H9 (cell line): ENCODE measurements around the gene MRPS6. TPM values are rescaled to one million over a fixed set of nuclear protein-coding genes. Genes with fewer than 3 reads are reported as not detected.

Experiments used
- DNase-seq: peaks from one replicate; pipeline ENCODE4 v3.0.0-alpha.2; 2017
- H2AFZ ChIP-seq: one replicate; pipeline ENCODE4 v1.6.1; 2013; ENCODE audit warnings: mild to moderate bottlenecking, low read length, control low read depth, moderate library complexity
- H2AK5ac ChIP-seq: 2 replicates; pipeline ENCODE4 v1.6.1; 2013; ENCODE audit warnings: low read length, control low read depth, mixed read lengths; ENCODE audit not compliant: insufficient read length
- H2BK120ac ChIP-seq: one replicate; pipeline ENCODE4 v1.6.1; 2013; ENCODE audit warnings: low read depth, mild to moderate bottlenecking, low read length, control low read depth, inconsistent platforms; ENCODE audit not compliant: poor library complexity, severe bottlenecking
- H2BK12ac ChIP-seq: 2 replicates; pipeline ENCODE4 v1.6.1; 2013; ENCODE audit warnings: low read length, control low read depth, mixed read lengths, low read depth; ENCODE audit not compliant: insufficient read length
- H2BK15ac ChIP-seq: 2 replicates; pipeline ENCODE4 v1.6.1; 2013; ENCODE audit warnings: low read depth, low read length, control low read depth
- H2BK20ac ChIP-seq: one replicate; pipeline ENCODE4 v1.6.1; 2013; ENCODE audit warnings: low read depth, mild to moderate bottlenecking, low read length, control low read depth, inconsistent platforms; ENCODE audit not compliant: poor library complexity, severe bottlenecking
- H2BK5ac ChIP-seq: 2 replicates; pipeline ENCODE4 v1.6.1; 2013; ENCODE audit warnings: low read length, control low read depth, mixed read lengths; ENCODE audit not compliant: insufficient read length
- H3K14ac ChIP-seq: 2 replicates; pipeline ENCODE4 v1.6.1; 2013; ENCODE audit warnings: low read length, control low read depth; ENCODE audit not compliant: insufficient read depth
- H3K18ac ChIP-seq: 2 replicates; pipeline ENCODE4 v1.6.1; 2013; ENCODE audit warnings: low read depth, mild to moderate bottlenecking, mixed read lengths, low read length, control low read depth; ENCODE audit not compliant: insufficient read length
- H3K23ac ChIP-seq: 2 replicates; pipeline ENCODE4 v1.6.1; 2013; ENCODE audit warnings: low read length, control low read depth, mixed read lengths, low read depth; ENCODE audit not compliant: insufficient read length
- H3K23me2 ChIP-seq: 2 replicates; pipeline ENCODE4 v1.6.1; 2013; ENCODE audit warnings: low read depth, mild to moderate bottlenecking, mixed read lengths, low read length, control low read depth; ENCODE audit not compliant: insufficient read length, poor library complexity, severe bottlenecking
- H3K27ac ChIP-seq: 2 replicates; pipeline ENCODE4 v1.5.1; 2013; ENCODE audit warnings: low read length, control low read depth, mixed read lengths, low read depth; ENCODE audit not compliant: insufficient read length
- H3K27me3 ChIP-seq: 2 replicates; pipeline ENCODE4 v1.6.1; 2013; ENCODE audit warnings: low read length, control low read depth, inconsistent platforms; ENCODE audit not compliant: insufficient read depth
- H3K4ac ChIP-seq: 2 replicates; pipeline ENCODE4 v1.6.1; 2013; ENCODE audit warnings: low read depth, mild to moderate bottlenecking, control low read depth, inconsistent platforms, low read length, moderate library complexity
- H3K4me1 ChIP-seq: 2 replicates; pipeline ENCODE4 v1.6.1; 2013; ENCODE audit warnings: low read length, control low read depth, inconsistent platforms; ENCODE audit not compliant: insufficient read depth
- H3K4me2 ChIP-seq: 2 replicates; pipeline ENCODE4 v1.6.1; 2013; ENCODE audit warnings: low read length, control low read depth, mixed read lengths; ENCODE audit not compliant: insufficient read length, insufficient read depth
- H3K56ac ChIP-seq: 2 replicates; pipeline ENCODE4 v1.6.1; 2013; ENCODE audit warnings: low read depth, mild to moderate bottlenecking, mixed read lengths, low read length, control low read depth; ENCODE audit not compliant: insufficient read length
- H3K79me1 ChIP-seq: 2 replicates; pipeline ENCODE4 v1.6.1; 2013; ENCODE audit warnings: low read depth, mild to moderate bottlenecking, moderate library complexity, low read length, control low read depth, inconsistent platforms; ENCODE audit not compliant: insufficient read depth, poor library complexity, severe bottlenecking
- H3K79me2 ChIP-seq: 2 replicates; pipeline ENCODE4 v1.6.1; 2013; ENCODE audit warnings: low read length, control low read depth, inconsistent platforms; ENCODE audit not compliant: insufficient read depth
- H3K9ac ChIP-seq: 2 replicates; pipeline ENCODE4 v1.6.1; 2013; ENCODE audit warnings: low read length, control low read depth, mixed read lengths; ENCODE audit not compliant: insufficient read length; ENCODE audit errors: extremely low read depth
- H3K9me3 ChIP-seq: one replicate; pipeline ENCODE4 v1.6.1; 2013; ENCODE audit warnings: low read depth, low read length, inconsistent platforms; ENCODE audit not compliant: control insufficient read depth
- H3T11ph ChIP-seq: one replicate; pipeline ENCODE4 v1.6.1; 2013; ENCODE audit warnings: mild to moderate bottlenecking, low read length, control low read depth, inconsistent platforms
- H4K20me1 ChIP-seq: one replicate; pipeline ENCODE4 v1.6.1; 2013; ENCODE audit not compliant: control insufficient read depth, insufficient read length, insufficient read depth
- H4K5ac ChIP-seq: 2 replicates; pipeline ENCODE4 v1.6.1; 2013; ENCODE audit warnings: low read depth, mild to moderate bottlenecking, mixed read lengths, low read length, control low read depth; ENCODE audit not compliant: insufficient read length
- H4K8ac ChIP-seq: replicated peaks from 2 replicates; pipeline ENCODE4 v1.6.1; 2013; ENCODE audit warnings: low read length, control low read depth, mixed read lengths, low read depth; ENCODE audit not compliant: insufficient read length
- H4K91ac ChIP-seq: 2 replicates; pipeline ENCODE4 v1.6.1; 2013; ENCODE audit warnings: low read depth, mild to moderate bottlenecking, moderate library complexity, mixed read lengths, low read length, control low read depth; ENCODE audit not compliant: insufficient read length
- H3K27ac Mint-ChIP-seq, 3 experiments: 2 replicates in 2 of 3; 3 replicates in 1 of 3; pipeline ENCODE4 v1.8.0; 2020 to 2021; ENCODE audit warnings: mixed read lengths in 3 of 3, mild to moderate bottlenecking in 1 of 3, moderate library complexity in 1 of 3
- H3K27me3 Mint-ChIP-seq: 2 replicates; pipeline ENCODE4 v1.8.0; 2021; ENCODE audit warnings: low read depth, mild to moderate bottlenecking, moderate library complexity, mixed read lengths
- H3K36me3 Mint-ChIP-seq, 3 experiments: 2 replicates in 2 of 3; 3 replicates in 1 of 3; pipeline ENCODE4 v1.8.0; 2020 to 2021; ENCODE audit warnings: low read depth in 3 of 3, mixed read lengths in 3 of 3; ENCODE audit not compliant: insufficient read depth in 1 of 3
- H3K4me1 Mint-ChIP-seq, 2 experiments: 2 replicates each; pipeline ENCODE4 v1.8.0; 2020; ENCODE audit warnings: mixed read lengths in 2 of 2
- H3K4me3 Mint-ChIP-seq, 2 experiments: 2 replicates in 1 of 2; 3 replicates in 1 of 2; pipeline ENCODE4 v1.8.0; 2020 to 2021; ENCODE audit warnings: mild to moderate bottlenecking in 2 of 2, mixed read lengths in 2 of 2, moderate library complexity in 1 of 2
- H3K9me3 Mint-ChIP-seq, 2 experiments: 2 replicates in 1 of 2; 3 replicates in 1 of 2; pipeline ENCODE4 v1.8.0; 2020; ENCODE audit warnings: mild to moderate bottlenecking in 2 of 2, mixed read lengths in 2 of 2, moderate library complexity in 1 of 2
- CTCF ChIP-seq: fragments of 200-600 bp; sonication (generic); conservative IDR thresholded peaks from 3 replicates; pipeline ENCODE4 v1.8.0; 2021; ENCODE audit warnings: antibody characterized with exemption, mild to moderate bottlenecking
- WGBS: extraction: QIAGEN DNeasy Blood & Tissue Kit; methylation state at CpG from one replicate; pipeline ENCODE4 v1.1.7; 2013; ENCODE audit warnings: missing lambda C conversion rate, low lambda C conversion rate, mixed read lengths; ENCODE audit not compliant: insufficient read length; ENCODE audit errors: extremely low coverage; 5-methylcytosine and 5-hydroxymethylcytosine counted together
- total RNA-seq: library from RNA; stranded (reverse); gene quantifications from 2 replicates; pipeline ENCODE4 v1.2.1, GENCODE V29; 2021

The MRPS6 gene
- total RNA-seq, 1 experiment from 2014 or later: 83.2 TPM

GRCh38 chr21:34061983-34062382, 11.4 kb upstream of the MRPS6 start:
- no CpG with 5 or more reads among the region's 3 CpGs for WGBS
- Histone ChIP-seq H3K79me1 (no peaks in the 10 kb centered on the region), H4K8ac (no peak overlapping the region), H3K27me3 (no peaks in the 10 kb centered on the region), H3K4me1 (no peaks in the 10 kb centered on the region), H2BK20ac (no peak overlapping the region), H2BK15ac (no peak overlapping the region), H3K23ac (no peak overlapping the region), H3K79me2 (no peaks in the 10 kb centered on the region), H3K4ac (no peak overlapping the region), H4K91ac (no peak overlapping the region), H3K56ac (no peak overlapping the region), H3K14ac (no peak overlapping the region), H3K18ac (no peak overlapping the region), H3K23me2 (no peaks in the 10 kb centered on the region), H3K27ac (no peak overlapping the region), H3K4me2 (no peak overlapping the region), H4K20me1 (no peaks in the 10 kb centered on the region), H2BK12ac (no peak overlapping the region), H4K5ac (no peak overlapping the region), H2AFZ (no peak overlapping the region), H3K9ac (no peak overlapping the region), H2BK5ac (no peak overlapping the region), H2AK5ac (no peak overlapping the region), H3K9me3 (no peaks in the 10 kb centered on the region), H3T11ph (no peak overlapping the region), H2BK120ac (no peak overlapping the region)
- no peak for DNase-seq
- no peaks in the 10 kb centered on the region for H3K9me3 Mint-ChIP-seq
- no peak overlapping the region for H3K4me3 Mint-ChIP-seq
- peaks cover 8% of the 10 kb centered on the region for H3K27me3 Mint-ChIP-seq
- H3K27ac Mint-ChIP-seq: no peak overlapping the region
- no peak for TF ChIP-seq CTCF
- no peaks in the 10 kb centered on the region for H3K36me3 Mint-ChIP-seq
- H3K4me1 Mint-ChIP-seq: no peaks in the 10 kb centered on the region
